ENCODE measurements around the gene PNMA8B. TPM values are rescaled to one million over a fixed set of nuclear protein-coding genes. Genes with fewer than 3 reads are reported as not detected.

Gene PNMA8B
- total RNA-seq, 1 donor from 2014 or later: 1.3 TPM

- Mint-ChIP-seq H3K4me3 (ENCODE audit: unreplicated experiment) (no peak overlapping the region), H3K36me3 (ENCODE audit: low read depth, unreplicated experiment) (no peaks in the 10 kb centered on the region), H3K27ac (ENCODE audit: unreplicated experiment) (no peak overlapping the region), H3K4me1 (ENCODE audit: unreplicated experiment) (no peaks in the 10 kb centered on the region), H3K9me3 (ENCODE audit: unreplicated experiment) (peaks cover 3% of the 10 kb centered on the region), H3K27me3 (ENCODE audit: unreplicated experiment) (peaks cover 4% of the 10 kb centered on the region)
- no peak for TF ChIP-seq CTCF (IDR thresholded peaks at IDR 0.05; ENCODE audit: unreplicated experiment)
- no peak for DNase-seq (ENCODE audit: low spot score)
These were observed 15.6 kb upstream of the PNMA8B start for GRCh38 chr19:46511237-46511636.

GRCh38 chr19:46508206-46508605 lies 12.5 kb upstream of the PNMA8B start:
- no peak overlapping the region for H3K27ac Mint-ChIP-seq (ENCODE audit: unreplicated experiment)
- H3K36me3 Mint-ChIP-seq (ENCODE audit: low read depth, unreplicated experiment): peaks cover 4% of the 10 kb centered on the region
- H3K4me1 Mint-ChIP-seq (ENCODE audit: unreplicated experiment): no peaks in the 10 kb centered on the region
- peaks cover 8% of the 10 kb centered on the region for H3K9me3 Mint-ChIP-seq (ENCODE audit: unreplicated experiment)
- TF ChIP-seq CTCF (IDR thresholded peaks at IDR 0.05; ENCODE audit: unreplicated experiment): no peak
- H3K4me3 Mint-ChIP-seq (ENCODE audit: unreplicated experiment): no peak overlapping the region
- peaks cover 8% of the 10 kb centered on the region for H3K27me3 Mint-ChIP-seq (ENCODE audit: unreplicated experiment)
- no peak for DNase-seq (ENCODE audit: low spot score)

GRCh38 chr19:46503848-46504453 lies 8.3 kb upstream of the PNMA8B start:
- peak overlapping the region; percentile 64 for H3K27ac Mint-ChIP-seq (ENCODE audit: unreplicated experiment)
- peaks cover 4% of the 10 kb centered on the region for H3K36me3 Mint-ChIP-seq (ENCODE audit: low read depth, unreplicated experiment)
- no peak for DNase-seq (ENCODE audit: low spot score)
- H3K4me1 Mint-ChIP-seq (ENCODE audit: unreplicated experiment): no peaks in the 10 kb centered on the region
- H3K9me3 Mint-ChIP-seq (ENCODE audit: unreplicated experiment): peaks cover 4% of the 10 kb centered on the region
- peaks cover 4% of the 10 kb centered on the region for H3K27me3 Mint-ChIP-seq (ENCODE audit: unreplicated experiment)
- no peak for TF ChIP-seq CTCF (IDR thresholded peaks at IDR 0.05; ENCODE audit: unreplicated experiment)
- peak overlapping the region; percentile 54 for H3K4me3 Mint-ChIP-seq (ENCODE audit: unreplicated experiment)

- Mint-ChIP-seq H3K9me3 (ENCODE audit: unreplicated experiment) (peaks cover 4% of the 10 kb centered on the region), H3K27ac (ENCODE audit: unreplicated experiment) (no peak overlapping the region), H3K4me3 (ENCODE audit: unreplicated experiment) (no peak overlapping the region), H3K36me3 (ENCODE audit: low read depth, unreplicated experiment) (peaks cover 4% of the 10 kb centered on the region), H3K27me3 (ENCODE audit: unreplicated experiment) (peaks cover 4% of the 10 kb centered on the region), H3K4me1 (ENCODE audit: unreplicated experiment) (no peaks in the 10 kb centered on the region)
- DNase-seq (ENCODE audit: low spot score): no peak
- no peak for TF ChIP-seq CTCF (IDR thresholded peaks at IDR 0.05; ENCODE audit: unreplicated experiment)
These were observed 7.2 kb upstream of the PNMA8B start for GRCh38 chr19:46502891-46503290.

GRCh38 chr19:46499692-46500091 lies 4.0 kb upstream of the PNMA8B start:
- no peak for DNase-seq (ENCODE audit: low spot score)
- H3K9me3 Mint-ChIP-seq (ENCODE audit: unreplicated experiment): peaks cover 4% of the 10 kb centered on the region
- peaks cover 8% of the 10 kb centered on the region for H3K27me3 Mint-ChIP-seq (ENCODE audit: unreplicated experiment)
- no peak overlapping the region for H3K4me3 Mint-ChIP-seq (ENCODE audit: unreplicated experiment)
- no peak overlapping the region for H3K27ac Mint-ChIP-seq (ENCODE audit: unreplicated experiment)
- peaks cover 4% of the 10 kb centered on the region for H3K36me3 Mint-ChIP-seq (ENCODE audit: low read depth, unreplicated experiment)
- no peaks in the 10 kb centered on the region for H3K4me1 Mint-ChIP-seq (ENCODE audit: unreplicated experiment)
- no peak for TF ChIP-seq CTCF (IDR thresholded peaks at IDR 0.05; ENCODE audit: unreplicated experiment)

Data from endothelial cell (in vitro differentiated cells).